Measurements from ENCODE around the gene AKTIP. TPM values are rescaled to one million over a fixed set of nuclear protein-coding genes. Genes with fewer than 3 reads are reported as not detected.

AKTIP gene
- total and polyA plus RNA-seq, 3 donors from 2014 or later, result 58.4 to 75.4 (median 75.3) TPM

GRCh38 chr16:53453928-53454327, 49.1 kb downstream of the AKTIP start:
- 91 to 99% methylated on average over 5 of the region's 5 CpGs for WGBS, 2 donors

GRCh38 chr16:53449816-53450517, 53.0 kb downstream of the AKTIP start:
- no peak for TF ChIP-seq POLR2A (IDR thresholded peaks at IDR 0.05)
- TF ChIP-seq CTCF (IDR thresholded peaks at IDR 0.05), result no peak
- no peak for DNase-seq
- Histone ChIP-seq H3K36me3 (ENCODE audit: low read depth, missing control alignments) (no peaks in the 10 kb centered on the region), H3K27me3 (no peaks in the 10 kb centered on the region), H3K9me3 (no peaks in the 10 kb centered on the region), H3K27ac (no peak overlapping the region), H3K4me3 (no peak overlapping the region), H3K4me1 (no peaks in the 10 kb centered on the region)
- intact Hi-C loops (cut with DNase I; ENCODE audit: low total_unique reads), result no loop called here
- 83 to 92% methylated on average over 4 of the region's 4 CpGs for WGBS, 2 donors

More at GRCh38 chr16:53453928-53454327, 49.1 kb downstream of the AKTIP start:
- Histone ChIP-seq H3K4me3 (no peak overlapping the region), H3K4me1 (no peaks in the 10 kb centered on the region), H3K36me3 (ENCODE audit: low read depth, missing control alignments) (no peaks in the 10 kb centered on the region), H3K9me3 (no peaks in the 10 kb centered on the region), H3K27ac (no peak overlapping the region), H3K27me3 (no peaks in the 10 kb centered on the region)
- no peak for DNase-seq
- no peak for TF ChIP-seq CTCF (IDR thresholded peaks at IDR 0.05)
- no peak for TF ChIP-seq POLR2A (IDR thresholded peaks at IDR 0.05)
- intact Hi-C loops (cut with DNase I; ENCODE audit: low total_unique reads), result no loop called here

GRCh38 chr16:53446090-53446489, 56.9 kb downstream of the AKTIP start:
- Histone ChIP-seq H3K27me3 (no peaks in the 10 kb centered on the region), H3K4me1 (no peaks in the 10 kb centered on the region), H3K4me3 (no peak overlapping the region), H3K9me3 (no peaks in the 10 kb centered on the region), H3K36me3 (ENCODE audit: low read depth, missing control alignments) (no peaks in the 10 kb centered on the region), H3K27ac (no peak overlapping the region)
- TF ChIP-seq POLR2A (IDR thresholded peaks at IDR 0.05) (no peak), CTCF (IDR thresholded peaks at IDR 0.05) (no peak)
- WGBS, 2 donors, result 52 to 82% methylated on average over 3 of the region's 3 CpGs
- intact Hi-C loops (cut with DNase I; ENCODE audit: low total_unique reads), result no loop called here
- DNase-seq, result no peak

- WGBS, 2 donors, result 92 to 93% methylated on average over 5 of the region's 5 CpGs
- H3K27ac ChIP-seq, result no peak overlapping the region
- no peaks in the 10 kb centered on the region for H3K4me1 ChIP-seq
- intact Hi-C loops (cut with DNase I; ENCODE audit: low total_unique reads), result no loop called here
- TF ChIP-seq CTCF (IDR thresholded peaks at IDR 0.05) (no peak), POLR2A (IDR thresholded peaks at IDR 0.05) (no peak)
- no peak overlapping the region for H3K4me3 ChIP-seq
- no peaks in the 10 kb centered on the region for H3K9me3 ChIP-seq
- H3K36me3 ChIP-seq (ENCODE audit: low read depth, missing control alignments), result no peaks in the 10 kb centered on the region
- DNase-seq, result no peak
- no peaks in the 10 kb centered on the region for H3K27me3 ChIP-seq
Observed at GRCh38 chr16:53445534-53445933, 57.5 kb downstream of the AKTIP start.

Small RNAs within 50 kb of the gene (small RNA-seq; reads per million reads assigned to genes)
- 0 reads per million in 2 donors for gene RNU6-1153P

Other genes starting within 250 kb of the AKTIP start
- gene RBL2, start 68.7 kb downstream of the AKTIP start, total RNA-seq, result 100 to 1,000 TPM in 1 of 2 donors, 10 to 100 TPM in 1; 99.1 to 106 TPM
- 117 TPM for gene RBL2, start 68.7 kb downstream of the AKTIP start, polyA plus RNA-seq (ENCODE audit: insufficient read depth, low read depth, low replicate concordance)
- 10 to 100 TPM; 22.0 to 37.4 TPM for gene RPGRIP1L, start 200.7 kb upstream of the AKTIP start, total RNA-seq
- 23.0 TPM for gene RPGRIP1L, start 200.7 kb upstream of the AKTIP start, polyA plus RNA-seq (ENCODE audit: insufficient read depth, low read depth, low replicate concordance)
- gene FTO, start 200.9 kb upstream of the AKTIP start, total RNA-seq, result 10 to 100 TPM; 50.3 to 64.7 TPM
- 32.4 TPM for gene FTO, start 200.9 kb upstream of the AKTIP start, polyA plus RNA-seq (ENCODE audit: insufficient read depth, low read depth, low replicate concordance)